ENCODE results near the gene CHID1.

- TF ChIP-seq EZH2 (IDR thresholded peaks at IDR 0.05; ENCODE audit: borderline replicate concordance, insufficient read depth, low read length, poor library complexity, severe bottlenecking) = no peak
- no peak for TF ChIP-seq EP300 (conservative IDR thresholded peaks at IDR 0.05; ENCODE audit: poor library complexity, severe bottlenecking)
These were observed 49.5 kb downstream of the CHID1 start for GRCh38 chr11:861105-861479.

All from neural cell (in vitro differentiated cells).